D721Med (cell line): ENCODE data around the gene RNF212B.
"Not testable (repeated sequence)": the region's sequence is repeated elsewhere in the genome, so short reads cannot be mapped to it uniquely, and the experiment has no call there.

ENCODE experiments used
- DNase-seq: peaks from one replicate; pipeline ENCODE4 v3.0.0; 2011; ENCODE audit warnings: low spot score; ENCODE audit not compliant: insufficient read length
- FAIRE-seq: peaks from 2 replicates; lab custom pipeline; 2011; peaks lifted over from hg19 to GRCh38; lab: Jason Lieb, UNC
- CTCF ChIP-seq: IDR thresholded peaks from 2 replicates; pipeline ENCODE4 v1.5.1; 2012; ENCODE audit warnings: mild to moderate bottlenecking, control low read depth; ENCODE audit not compliant: insufficient read depth; ENCODE audit errors: missing control alignments

The RNF212B gene

GRCh38 chr14:23248601-23249000, 10.9 kb downstream of the RNF212B start:
- FAIRE-seq (no peak), DNase-seq (no peak)
- no peak for TF ChIP-seq CTCF

- DNase-seq (no peak), FAIRE-seq (no peak)
- no peak for TF ChIP-seq CTCF
Measured at GRCh38 chr14:23249824-23250223, 12.1 kb downstream of the RNF212B start.

GRCh38 chr14:23252006-23252405, 14.3 kb downstream of the RNF212B start:
- TF ChIP-seq CTCF = no peak
- FAIRE-seq = no peak
- DNase-seq = no peak

- TF ChIP-seq CTCF = no peak
- no peak for FAIRE-seq
- DNase-seq = no peak
Measured at GRCh38 chr14:23252420-23253333, 14.9 kb downstream of the RNF212B start.

GRCh38 chr14:23258256-23258655, 20.5 kb downstream of the RNF212B start:
- no peak for FAIRE-seq
- no peak for DNase-seq
- TF ChIP-seq CTCF = no peak

GRCh38 chr14:23259426-23259825, 21.7 kb downstream of the RNF212B start:
- TF ChIP-seq CTCF = no peak
- no peak for DNase-seq
- FAIRE-seq = no peak

GRCh38 chr14:23260849-23261248, 23.1 kb downstream of the RNF212B start:
- FAIRE-seq, DNase-seq: not testable (repeated sequence)
